Keratinocyte (primary cell): Measurements from ENCODE around the gene CDKAL1.

Experiments
- EZH2 ChIP-seq: IDR thresholded peaks from one replicate; pipeline ENCODE4 v1.6.1; 2012; ENCODE audit warnings: inconsistent platforms, mild to moderate bottlenecking, low read length, moderate library complexity
- TF ChIP-seq, protein P1 (sequence below), 3 experiments: IDR thresholded peaks in 1 of 3; conservative IDR thresholded peaks in 1 of 3; optimal IDR thresholded peaks in 1 of 3; 2 replicates in 2 of 3; 3 replicates in 1 of 3; pipeline versions ENCODE3 to v1.5.1; 2011; ENCODE audit warnings: low read length in 3 of 3, mild to moderate bottlenecking in 3 of 3, moderate library complexity in 2 of 3, control low read depth in 1 of 3, inconsistent platforms in 1 of 3; ENCODE audit not compliant: insufficient read depth in 2 of 3; ENCODE audit errors: extremely low read depth in 1 of 3

DNA sequence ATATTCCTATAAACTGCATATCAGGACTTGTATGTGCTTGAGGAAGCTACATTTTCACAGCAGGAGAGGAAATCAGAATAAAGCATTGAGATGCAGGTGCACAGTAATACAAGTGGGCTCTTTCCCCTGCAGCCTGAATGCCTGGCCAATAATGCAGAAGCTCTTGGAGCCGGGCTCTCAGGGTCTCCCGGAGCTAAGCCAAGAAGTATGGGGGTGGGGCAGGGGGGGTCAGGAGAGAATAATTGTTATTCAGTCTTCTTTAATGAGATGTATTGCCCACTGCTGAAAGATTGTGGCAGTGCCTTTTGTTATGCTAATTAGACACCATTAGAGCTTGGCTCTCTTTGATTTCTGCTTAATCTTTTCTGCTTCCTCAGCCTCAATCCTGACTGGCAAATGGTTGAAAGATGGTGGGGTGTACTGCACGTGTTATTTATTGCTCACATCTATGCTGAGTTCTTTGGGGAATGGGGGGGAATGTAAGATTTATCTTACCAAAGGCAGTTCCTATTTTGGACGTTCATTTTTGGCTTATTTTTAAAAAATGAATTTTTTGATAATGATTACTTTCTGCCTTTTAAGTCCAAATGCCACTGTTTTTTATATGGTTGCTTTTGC is 651.7 kb downstream of the CDKAL1 start:
- TF ChIP-seq, protein P1, sequence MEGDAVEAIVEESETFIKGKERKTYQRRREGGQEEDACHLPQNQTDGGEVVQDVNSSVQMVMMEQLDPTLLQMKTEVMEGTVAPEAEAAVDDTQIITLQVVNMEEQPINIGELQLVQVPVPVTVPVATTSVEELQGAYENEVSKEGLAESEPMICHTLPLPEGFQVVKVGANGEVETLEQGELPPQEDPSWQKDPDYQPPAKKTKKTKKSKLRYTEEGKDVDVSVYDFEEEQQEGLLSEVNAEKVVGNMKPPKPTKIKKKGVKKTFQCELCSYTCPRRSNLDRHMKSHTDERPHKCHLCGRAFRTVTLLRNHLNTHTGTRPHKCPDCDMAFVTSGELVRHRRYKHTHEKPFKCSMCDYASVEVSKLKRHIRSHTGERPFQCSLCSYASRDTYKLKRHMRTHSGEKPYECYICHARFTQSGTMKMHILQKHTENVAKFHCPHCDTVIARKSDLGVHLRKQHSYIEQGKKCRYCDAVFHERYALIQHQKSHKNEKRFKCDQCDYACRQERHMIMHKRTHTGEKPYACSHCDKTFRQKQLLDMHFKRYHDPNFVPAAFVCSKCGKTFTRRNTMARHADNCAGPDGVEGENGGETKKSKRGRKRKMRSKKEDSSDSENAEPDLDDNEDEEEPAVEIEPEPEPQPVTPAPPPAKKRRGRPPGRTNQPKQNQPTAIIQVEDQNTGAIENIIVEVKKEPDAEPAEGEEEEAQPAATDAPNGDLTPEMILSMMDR (optimal IDR thresholded peaks at IDR 0.05 in 1 of 3, IDR thresholded peaks at IDR 0.05 in 1 of 3, conservative IDR thresholded peaks at IDR 0.05 in 1 of 3; ENCODE audit: extremely low read depth in 1 of 3, insufficient read depth in 2 of 3, low read length in 3 of 3), result no peak
- TF ChIP-seq EZH2, result no peak
